Measurements from ENCODE around the gene S1PR5. TPM values are rescaled to one million over a fixed set of nuclear protein-coding genes. Genes with fewer than 3 reads are reported as not detected.

S1PR5 gene
- total and polyA plus RNA-seq, 4 donors: 0.17 to 0.56 (median 0.34) TPM

DNA sequence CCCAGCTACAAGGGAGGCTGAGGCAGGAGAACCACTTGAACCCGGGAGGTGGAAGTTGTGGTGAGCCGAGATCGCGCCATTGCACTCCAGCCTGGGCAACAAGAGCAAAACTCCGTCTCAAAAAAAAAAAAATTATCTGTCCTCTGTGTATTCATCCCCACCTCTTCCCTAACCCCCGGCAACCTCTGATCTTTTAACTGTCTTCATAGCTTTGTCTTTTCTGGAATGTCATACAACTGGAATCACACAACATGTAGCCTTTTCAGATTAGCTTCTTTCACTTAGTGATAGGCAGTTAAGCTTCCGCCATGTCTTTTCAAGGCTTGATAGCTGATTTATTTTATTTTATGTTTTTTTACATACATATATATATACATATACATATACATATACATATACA, 8.4 kb upstream of the S1PR5 start:
- DNase-seq (ENCODE audit: low spot score): no peak
- no peaks in the 10 kb centered on the region for H3K27me3 ChIP-seq (ENCODE audit: control insufficient read depth in 4 of 4, insufficient read depth in 4 of 4, low read length in 3 of 4)
- no peak for TF ChIP-seq JUND (IDR thresholded peaks at IDR 0.05)
- TF ChIP-seq FOXA1 (IDR thresholded peaks at IDR 0.05): no peak
- no peak for TF ChIP-seq SP1 (IDR thresholded peaks at IDR 0.05)
- TF ChIP-seq FOXA2 (IDR thresholded peaks at IDR 0.05): no peak
- TF ChIP-seq HNF4A (conservative IDR thresholded peaks at IDR 0.05): no peak
- TF ChIP-seq, protein P1, sequence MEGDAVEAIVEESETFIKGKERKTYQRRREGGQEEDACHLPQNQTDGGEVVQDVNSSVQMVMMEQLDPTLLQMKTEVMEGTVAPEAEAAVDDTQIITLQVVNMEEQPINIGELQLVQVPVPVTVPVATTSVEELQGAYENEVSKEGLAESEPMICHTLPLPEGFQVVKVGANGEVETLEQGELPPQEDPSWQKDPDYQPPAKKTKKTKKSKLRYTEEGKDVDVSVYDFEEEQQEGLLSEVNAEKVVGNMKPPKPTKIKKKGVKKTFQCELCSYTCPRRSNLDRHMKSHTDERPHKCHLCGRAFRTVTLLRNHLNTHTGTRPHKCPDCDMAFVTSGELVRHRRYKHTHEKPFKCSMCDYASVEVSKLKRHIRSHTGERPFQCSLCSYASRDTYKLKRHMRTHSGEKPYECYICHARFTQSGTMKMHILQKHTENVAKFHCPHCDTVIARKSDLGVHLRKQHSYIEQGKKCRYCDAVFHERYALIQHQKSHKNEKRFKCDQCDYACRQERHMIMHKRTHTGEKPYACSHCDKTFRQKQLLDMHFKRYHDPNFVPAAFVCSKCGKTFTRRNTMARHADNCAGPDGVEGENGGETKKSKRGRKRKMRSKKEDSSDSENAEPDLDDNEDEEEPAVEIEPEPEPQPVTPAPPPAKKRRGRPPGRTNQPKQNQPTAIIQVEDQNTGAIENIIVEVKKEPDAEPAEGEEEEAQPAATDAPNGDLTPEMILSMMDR (IDR thresholded peaks at IDR 0.05; ENCODE audit: low read depth, low read length, missing input control): no peak
- TF ChIP-seq YY1 (IDR thresholded peaks at IDR 0.05): no peak
- TF ChIP-seq, protein P2, sequence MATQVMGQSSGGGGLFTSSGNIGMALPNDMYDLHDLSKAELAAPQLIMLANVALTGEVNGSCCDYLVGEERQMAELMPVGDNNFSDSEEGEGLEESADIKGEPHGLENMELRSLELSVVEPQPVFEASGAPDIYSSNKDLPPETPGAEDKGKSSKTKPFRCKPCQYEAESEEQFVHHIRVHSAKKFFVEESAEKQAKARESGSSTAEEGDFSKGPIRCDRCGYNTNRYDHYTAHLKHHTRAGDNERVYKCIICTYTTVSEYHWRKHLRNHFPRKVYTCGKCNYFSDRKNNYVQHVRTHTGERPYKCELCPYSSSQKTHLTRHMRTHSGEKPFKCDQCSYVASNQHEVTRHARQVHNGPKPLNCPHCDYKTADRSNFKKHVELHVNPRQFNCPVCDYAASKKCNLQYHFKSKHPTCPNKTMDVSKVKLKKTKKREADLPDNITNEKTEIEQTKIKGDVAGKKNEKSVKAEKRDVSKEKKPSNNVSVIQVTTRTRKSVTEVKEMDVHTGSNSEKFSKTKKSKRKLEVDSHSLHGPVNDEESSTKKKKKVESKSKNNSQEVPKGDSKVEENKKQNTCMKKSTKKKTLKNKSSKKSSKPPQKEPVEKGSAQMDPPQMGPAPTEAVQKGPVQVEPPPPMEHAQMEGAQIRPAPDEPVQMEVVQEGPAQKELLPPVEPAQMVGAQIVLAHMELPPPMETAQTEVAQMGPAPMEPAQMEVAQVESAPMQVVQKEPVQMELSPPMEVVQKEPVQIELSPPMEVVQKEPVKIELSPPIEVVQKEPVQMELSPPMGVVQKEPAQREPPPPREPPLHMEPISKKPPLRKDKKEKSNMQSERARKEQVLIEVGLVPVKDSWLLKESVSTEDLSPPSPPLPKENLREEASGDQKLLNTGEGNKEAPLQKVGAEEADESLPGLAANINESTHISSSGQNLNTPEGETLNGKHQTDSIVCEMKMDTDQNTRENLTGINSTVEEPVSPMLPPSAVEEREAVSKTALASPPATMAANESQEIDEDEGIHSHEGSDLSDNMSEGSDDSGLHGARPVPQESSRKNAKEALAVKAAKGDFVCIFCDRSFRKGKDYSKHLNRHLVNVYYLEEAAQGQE (IDR thresholded peaks at IDR 0.05): no peak
- TF ChIP-seq RAD21 (IDR thresholded peaks at IDR 0.05): no peak
- TF ChIP-seq EGR1 (IDR thresholded peaks at IDR 0.05; ENCODE audit: low read depth in 2 of 2): no peak
- TF ChIP-seq, protein P3, sequence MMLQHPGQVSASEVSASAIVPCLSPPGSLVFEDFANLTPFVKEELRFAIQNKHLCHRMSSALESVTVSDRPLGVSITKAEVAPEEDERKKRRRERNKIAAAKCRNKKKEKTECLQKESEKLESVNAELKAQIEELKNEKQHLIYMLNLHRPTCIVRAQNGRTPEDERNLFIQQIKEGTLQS (IDR thresholded peaks at IDR 0.05): no peak
- TF ChIP-seq HNF4G (IDR thresholded peaks at IDR 0.05): no peak
- no peak for TF ChIP-seq GABPA (IDR thresholded peaks at IDR 0.05 in 1 of 2, conservative IDR thresholded peaks at IDR 0.05 in 1 of 2)
- TF ChIP-seq TAF1 (conservative IDR thresholded peaks at IDR 0.05): no peak
- TF ChIP-seq, protein P4, sequence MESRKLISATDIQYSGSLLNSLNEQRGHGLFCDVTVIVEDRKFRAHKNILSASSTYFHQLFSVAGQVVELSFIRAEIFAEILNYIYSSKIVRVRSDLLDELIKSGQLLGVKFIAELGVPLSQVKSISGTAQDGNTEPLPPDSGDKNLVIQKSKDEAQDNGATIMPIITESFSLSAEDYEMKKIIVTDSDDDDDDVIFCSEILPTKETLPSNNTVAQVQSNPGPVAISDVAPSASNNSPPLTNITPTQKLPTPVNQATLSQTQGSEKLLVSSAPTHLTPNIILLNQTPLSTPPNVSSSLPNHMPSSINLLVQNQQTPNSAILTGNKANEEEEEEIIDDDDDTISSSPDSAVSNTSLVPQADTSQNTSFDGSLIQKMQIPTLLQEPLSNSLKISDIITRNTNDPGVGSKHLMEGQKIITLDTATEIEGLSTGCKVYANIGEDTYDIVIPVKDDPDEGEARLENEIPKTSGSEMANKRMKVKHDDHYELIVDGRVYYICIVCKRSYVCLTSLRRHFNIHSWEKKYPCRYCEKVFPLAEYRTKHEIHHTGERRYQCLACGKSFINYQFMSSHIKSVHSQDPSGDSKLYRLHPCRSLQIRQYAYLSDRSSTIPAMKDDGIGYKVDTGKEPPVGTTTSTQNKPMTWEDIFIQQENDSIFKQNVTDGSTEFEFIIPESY (IDR thresholded peaks at IDR 0.05): no peak
- TF ChIP-seq, protein P5, sequence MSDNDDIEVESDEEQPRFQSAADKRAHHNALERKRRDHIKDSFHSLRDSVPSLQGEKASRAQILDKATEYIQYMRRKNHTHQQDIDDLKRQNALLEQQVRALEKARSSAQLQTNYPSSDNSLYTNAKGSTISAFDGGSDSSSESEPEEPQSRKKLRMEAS (IDR thresholded peaks at IDR 0.05): no peak
- TF ChIP-seq RXRA (IDR thresholded peaks at IDR 0.05): no peak
- TF ChIP-seq NR2F2 (IDR thresholded peaks at IDR 0.05): no peak
- no peaks in the 10 kb centered on the region for H3K36me3 ChIP-seq (ENCODE audit: control insufficient read depth in 4 of 4, insufficient read depth in 3 of 4, low read depth in 1 of 4, low read length in 3 of 4)
- H3K9ac ChIP-seq (ENCODE audit: low read depth in 1 of 2, low read length in 2 of 2): no peak overlapping the region
- no peaks in the 10 kb centered on the region for H3K4me1 ChIP-seq (ENCODE audit: control insufficient read depth in 4 of 4, insufficient read depth in 4 of 4, low read length in 3 of 4)
- WGBS: 90% methylated on average over 7 of the region's 7 CpGs
- H3K4me3 ChIP-seq (ENCODE audit: low read depth in 1 of 3, low read length in 3 of 3): no peak overlapping the region
- H3K9me3 ChIP-seq (ENCODE audit: control insufficient read depth in 4 of 4, low read length in 3 of 4): no peaks in the 10 kb centered on the region
- H3K27ac ChIP-seq (ENCODE audit: low read depth in 1 of 2, low read length in 2 of 2): no peak overlapping the region

Measured in liver (tissue), 9 donors.